Hematopoietic multipotent progenitor cell treated with erythropoietin and hydrocortisone succinate and interleukin-3 and kit ligand, for 6 days (in vitro differentiated cells): ENCODE data around the gene HCRTR1.
A peak's percentile ranks its signal among the peaks of the same experiment; 100 is the strongest.

ENCODE experiments used
- DNase-seq: peaks from one replicate; pipeline ENCODE4 v3.0.0-alpha.2; 2015

Gene HCRTR1

DNA sequence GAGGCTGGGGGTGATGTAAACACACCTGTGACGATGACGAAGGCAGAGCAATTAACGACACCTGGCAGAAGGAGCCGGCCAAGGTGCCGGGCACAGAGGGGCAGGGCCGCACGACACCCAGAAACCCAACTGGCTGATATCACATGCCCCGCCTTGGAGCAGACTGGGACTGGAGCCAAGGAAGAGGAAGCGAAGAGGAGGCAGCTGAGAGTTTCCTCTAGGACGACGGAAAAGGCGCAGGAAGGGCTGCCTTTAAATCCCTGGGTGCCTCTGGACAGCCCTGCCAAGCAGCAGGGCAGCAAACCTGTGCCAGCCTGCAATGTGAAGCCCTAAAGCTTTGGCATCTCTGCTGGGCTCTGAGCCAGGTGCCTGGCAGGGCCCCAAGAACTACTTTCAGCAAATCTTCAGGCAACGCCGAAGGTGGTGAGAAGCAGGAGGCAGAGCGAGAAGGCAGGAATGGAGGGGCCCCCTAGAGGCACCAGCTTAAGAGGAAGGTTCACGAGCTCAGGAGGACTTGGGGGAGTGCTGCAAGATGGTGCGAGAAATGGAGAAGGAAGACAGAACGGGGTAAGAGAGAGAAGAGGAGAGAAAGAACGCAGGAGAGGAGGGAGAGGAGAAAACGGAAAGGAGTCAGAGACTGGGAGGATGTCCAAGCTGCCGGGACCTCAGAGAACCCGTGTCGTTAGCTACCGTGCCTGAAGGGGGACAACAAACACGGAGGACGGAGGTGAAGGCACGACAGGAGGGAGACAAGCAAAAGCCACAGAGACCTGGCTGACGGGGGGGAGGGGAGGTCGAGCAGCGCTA, 52.5 kb downstream of the HCRTR1 start:
- DNase-seq: peak; percentile 77

DNA sequence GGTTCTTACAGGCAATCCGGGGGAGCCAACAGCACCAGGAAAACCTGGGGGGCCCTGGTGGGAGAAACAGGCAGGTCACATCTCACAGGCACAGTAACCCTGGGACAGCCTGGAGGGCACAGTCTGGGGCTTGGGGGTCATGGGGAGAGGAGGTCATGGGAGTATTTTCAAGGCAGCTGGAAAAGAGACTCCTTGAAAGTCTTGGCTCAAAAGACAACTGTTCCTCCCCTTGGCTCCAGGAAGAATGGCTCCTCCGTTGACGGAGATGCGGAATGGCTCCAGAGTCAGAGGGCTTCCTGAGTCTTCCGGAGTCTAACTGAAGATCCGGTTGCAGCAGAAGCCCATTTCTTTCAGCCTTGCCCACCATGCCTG, 53.1 kb downstream of the HCRTR1 start:
- no peak for DNase-seq

DNA sequence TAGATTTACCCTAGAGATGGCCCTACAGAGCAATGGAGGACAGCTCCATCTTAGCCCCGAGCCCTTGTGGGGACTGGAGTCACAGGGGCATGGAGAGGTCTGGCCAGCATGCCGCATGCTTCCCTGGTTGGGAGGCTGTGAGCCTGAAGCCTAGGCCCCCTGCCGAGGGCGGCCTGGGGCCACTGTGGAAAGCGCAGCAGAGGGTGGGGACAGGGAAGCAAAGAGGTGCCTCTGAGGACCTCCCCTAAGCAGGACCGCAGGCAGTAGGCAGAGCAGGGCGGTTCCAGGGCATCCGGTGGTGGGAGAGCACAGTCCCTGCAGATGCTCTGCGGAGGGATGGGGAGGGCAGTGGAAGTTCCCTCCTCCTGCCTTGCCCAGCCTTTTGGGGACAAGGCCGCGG, 53.7 kb downstream of the HCRTR1 start:
- DNase-seq: no peak

DNA sequence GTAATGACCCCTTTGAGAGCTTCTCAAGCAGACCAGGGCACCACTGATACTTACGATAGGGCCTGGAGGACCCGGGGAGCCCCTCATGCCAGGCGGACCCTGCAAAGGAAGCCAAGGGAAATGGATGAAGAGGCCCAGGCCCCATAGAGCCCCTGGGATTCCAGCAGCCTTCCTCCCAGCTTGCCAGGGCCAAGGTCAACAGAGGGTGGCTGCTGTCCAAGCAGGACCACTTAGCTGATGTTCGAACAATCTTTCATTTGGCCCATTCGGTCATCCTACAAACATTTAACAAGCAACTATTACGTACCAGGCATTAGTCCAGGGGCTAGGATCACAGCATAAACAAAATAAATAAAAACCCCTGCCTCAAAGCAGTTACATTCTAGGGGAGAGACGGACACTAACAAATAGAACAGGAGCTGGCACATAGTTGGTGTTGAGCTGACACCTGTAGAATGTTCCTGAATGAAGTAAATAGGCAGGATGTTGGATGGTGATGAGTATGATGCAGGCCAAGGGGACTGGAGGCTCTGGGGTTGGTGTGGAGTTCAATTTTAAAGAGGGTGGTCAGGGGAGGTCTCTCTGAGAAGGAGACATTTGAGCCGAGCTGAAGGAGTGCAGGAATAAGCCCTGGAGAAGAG, 54.2 kb downstream of the HCRTR1 start:
- DNase-seq: no peak

DNA sequence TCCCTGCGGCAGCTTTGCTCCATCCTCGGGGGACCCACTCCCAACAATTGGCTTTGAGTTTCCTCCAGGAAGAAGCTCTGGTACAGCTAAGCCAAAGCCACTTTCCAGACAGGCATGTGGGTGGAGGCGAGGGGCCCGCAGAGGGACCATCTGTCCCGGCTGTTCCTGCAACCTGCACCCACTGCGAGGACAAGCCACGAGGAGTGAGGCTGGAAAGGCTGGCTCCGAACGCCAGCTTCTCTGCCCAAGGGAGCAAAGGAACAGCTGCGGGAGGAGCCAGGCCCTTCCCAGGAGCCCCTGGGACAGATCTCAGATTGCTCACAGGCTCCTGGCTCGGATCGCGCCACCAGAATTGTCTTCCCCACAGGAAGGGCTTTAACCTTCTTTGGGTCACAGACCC, 55.5 kb downstream of the HCRTR1 start:
- DNase-seq: no peak

DNA sequence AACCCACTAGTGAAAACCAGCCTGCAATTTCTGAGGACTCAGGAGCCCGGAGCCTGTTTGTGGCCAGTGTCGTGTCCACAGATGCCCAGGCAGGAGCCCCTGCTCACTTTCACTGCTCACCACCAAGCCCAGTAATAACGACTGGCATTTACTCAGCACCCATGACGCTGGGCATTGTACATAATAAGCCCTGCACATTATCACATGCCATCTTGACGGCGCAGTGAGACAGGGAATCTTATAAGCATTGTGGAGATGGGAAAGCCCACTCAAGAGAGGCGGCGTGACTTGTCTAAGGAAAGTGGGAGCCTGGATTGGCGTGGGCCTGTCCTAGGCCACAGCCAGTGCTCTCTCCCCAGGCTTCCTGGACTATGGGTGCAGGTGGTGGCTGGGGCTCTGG, 55.9 kb downstream of the HCRTR1 start:
- no peak for DNase-seq

DNA sequence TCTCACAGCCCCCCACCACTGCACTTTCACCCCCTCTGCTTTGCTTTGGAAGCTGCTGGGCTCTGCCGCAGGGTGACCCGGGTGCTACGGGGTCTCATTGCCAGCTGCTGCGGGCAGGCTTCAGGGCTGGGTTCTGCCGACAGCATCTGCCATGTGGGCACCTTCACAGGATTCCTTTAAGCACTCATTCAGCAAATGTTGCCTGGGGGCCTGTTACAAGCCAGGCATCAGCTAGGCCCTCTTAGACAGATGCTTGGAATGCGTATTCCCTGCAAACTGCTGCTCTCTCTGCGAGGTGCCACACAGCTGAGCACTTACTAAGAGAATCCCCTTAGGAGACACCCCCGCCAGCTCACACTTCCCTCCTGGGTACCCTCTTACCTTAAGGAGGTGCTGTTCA, 57.1 kb downstream of the HCRTR1 start:
- DNase-seq: no peak

DNA sequence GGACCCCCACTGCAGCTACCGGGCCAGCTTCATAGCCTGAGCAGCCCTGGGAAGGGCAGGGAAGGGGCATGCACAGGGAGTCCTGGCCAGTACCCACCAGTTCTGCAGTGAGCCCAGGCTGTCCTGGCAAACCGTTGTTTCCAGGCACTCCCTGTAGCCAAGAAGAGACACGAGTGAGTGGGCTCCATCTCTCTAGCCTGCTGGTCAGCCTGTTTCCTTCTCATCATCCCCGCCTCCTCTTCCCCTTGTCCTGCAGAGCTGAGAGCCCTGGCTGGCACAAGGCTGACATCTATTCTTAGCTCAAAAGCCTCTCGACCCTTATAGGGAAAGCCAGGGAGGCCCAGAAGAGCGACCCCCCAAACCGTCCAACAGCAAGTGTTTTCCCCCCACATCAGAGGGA, 57.7 kb downstream of the HCRTR1 start:
- DNase-seq: no peak

DNA sequence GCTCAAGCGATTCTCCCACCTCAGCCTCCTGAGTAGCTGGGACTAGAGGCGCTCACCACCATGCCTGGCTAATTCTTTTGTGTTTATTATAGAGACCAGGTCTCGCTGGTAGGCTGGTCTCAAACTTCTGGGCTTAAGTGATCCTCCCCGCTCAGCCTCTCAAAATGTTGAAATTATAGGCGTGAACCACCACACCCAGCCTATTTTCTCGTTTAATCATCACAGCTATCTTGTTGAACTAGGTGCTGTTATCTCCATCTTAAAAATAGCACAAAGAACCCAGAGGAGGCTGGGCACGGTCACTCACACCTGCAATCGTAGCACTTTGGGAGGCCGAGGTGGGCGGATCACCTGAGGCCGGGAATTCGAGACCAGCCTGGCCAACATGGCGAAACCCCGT, 58.3 kb downstream of the HCRTR1 start:
- DNase-seq: no peak
